Stimulated activated CD4-positive, alpha-beta T cell treated with anti-CD3 and anti-CD28 coated beads, Interleukin-1b, Interleukin-23, amount 100 ng/mL, for 24 hours (primary cell): ENCODE measurements around the gene NBAS.
"Not testable (repeated sequence)": the region's sequence is repeated elsewhere in the genome, so short reads cannot be mapped to it uniquely, and the experiment has no call there.

Source experiments
- DNase-seq, 4 experiments: peaks; one replicate each; pipeline ENCODE4 v3.0.0-alpha.2; 2020; ENCODE audit warnings: low read depth in 4 of 4, low spot score in 1 of 4

The NBAS gene

DNA sequence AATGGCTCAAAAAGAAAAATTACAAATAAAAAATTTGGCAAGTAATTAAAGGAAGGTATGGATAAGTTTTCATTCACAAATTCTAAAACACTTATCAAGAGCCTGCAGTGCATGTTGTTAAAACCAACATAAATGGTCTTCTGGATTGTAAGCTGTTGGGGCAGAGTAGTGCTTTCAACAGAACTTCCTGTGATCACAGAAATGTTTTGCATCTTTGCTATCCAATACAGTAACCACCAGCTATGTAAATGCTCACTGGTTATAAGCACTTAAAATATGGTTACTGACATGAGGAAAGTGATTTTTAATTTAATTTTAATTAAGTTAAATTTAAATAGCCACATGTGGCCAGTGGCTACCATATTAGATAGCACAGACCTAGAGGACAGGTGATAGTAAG lies 133.1 kb downstream of the NBAS start:
- DNase-seq, result no peak

GRCh38 chr2:15426606-15427005 lies 134.5 kb downstream of the NBAS start:
- no peak for DNase-seq

DNA sequence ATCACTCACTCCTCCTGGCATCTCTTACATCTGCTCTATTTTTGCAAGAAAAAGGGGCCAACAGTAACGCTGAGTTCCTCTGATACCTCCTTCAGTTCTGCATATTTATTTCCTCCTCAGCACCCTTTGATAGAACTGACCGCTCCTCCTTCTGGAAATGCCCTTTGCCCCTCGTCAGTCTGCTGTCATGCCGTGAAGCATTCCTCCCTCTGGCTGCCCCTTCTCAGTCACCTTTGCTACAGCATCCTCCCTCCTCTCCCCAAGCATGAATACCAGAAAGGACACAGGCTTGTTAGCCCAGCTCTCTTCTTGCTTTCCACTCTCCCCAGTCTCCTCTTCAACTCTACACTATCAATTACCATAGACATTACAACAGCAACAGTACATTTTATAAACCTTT lies 135.4 kb downstream of the NBAS start:
- DNase-seq, result no peak

DNA sequence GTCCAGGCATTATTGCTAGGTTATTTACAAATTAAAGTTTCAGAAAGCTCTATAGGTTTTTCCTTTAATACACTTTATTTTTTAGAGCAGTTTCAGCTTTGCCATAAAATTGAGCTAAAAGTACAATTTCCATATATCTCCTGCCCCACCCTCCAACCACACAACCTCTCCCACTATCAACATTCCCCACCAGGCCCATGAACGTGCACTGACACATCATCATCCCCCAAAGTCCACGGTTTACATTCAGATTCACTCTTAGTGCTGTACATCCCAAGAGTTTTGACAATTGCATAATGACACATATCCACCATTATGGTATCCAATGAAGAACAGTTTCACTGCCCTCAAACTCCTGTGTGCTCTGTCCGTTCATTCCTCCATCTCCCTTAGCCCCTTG lies 139.4 kb downstream of the NBAS start:
- DNase-seq, result no peak

DNA sequence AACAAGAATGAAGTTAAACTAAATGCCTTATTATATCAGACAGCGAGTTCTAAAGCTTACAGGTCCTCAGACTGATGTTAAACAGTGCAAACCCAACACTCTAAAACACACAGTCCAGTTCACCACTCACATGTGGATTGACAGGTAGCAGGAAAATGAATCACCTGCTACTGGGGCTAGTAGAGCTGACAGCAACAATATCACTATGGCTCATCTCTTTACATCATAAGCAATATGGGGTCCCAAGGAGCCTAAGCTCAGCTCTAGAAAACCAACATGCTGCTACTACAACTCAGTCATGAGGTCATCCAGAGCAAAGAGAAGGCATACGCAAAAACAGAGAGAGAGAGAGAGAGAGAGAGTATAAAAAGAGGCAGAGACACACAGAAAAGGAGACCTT lies 145.4 kb downstream of the NBAS start:
- no peak for DNase-seq

GRCh38 chr2:15412779-15413178 lies 148.4 kb downstream of the NBAS start:
- no peak for DNase-seq

DNA sequence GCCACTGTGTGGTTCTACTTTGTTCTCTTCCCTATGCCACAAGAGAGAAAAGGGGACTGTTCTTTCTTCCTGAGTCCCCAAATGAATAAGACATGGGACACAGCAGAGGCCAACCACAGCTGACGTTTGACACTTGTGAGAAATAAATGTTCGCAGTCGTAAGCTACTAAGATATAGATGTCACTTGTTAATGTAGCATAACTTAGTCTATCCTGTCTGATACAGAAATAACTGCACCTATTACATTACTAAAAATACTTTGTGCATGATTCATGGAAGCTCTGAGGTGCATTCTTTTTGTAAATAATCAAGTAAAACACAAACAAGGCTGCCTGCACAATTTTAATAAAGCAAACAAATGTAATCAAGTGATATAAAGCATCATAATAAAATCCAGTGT lies 148.8 kb downstream of the NBAS start:
- DNase-seq, result no peak

GRCh38 chr2:15410884-15411283 lies 150.2 kb downstream of the NBAS start:
- DNase-seq, result no peak

- DNase-seq, result no peak
Observed at GRCh38 chr2:15408759-15409158, 152.4 kb downstream of the NBAS start.

DNA sequence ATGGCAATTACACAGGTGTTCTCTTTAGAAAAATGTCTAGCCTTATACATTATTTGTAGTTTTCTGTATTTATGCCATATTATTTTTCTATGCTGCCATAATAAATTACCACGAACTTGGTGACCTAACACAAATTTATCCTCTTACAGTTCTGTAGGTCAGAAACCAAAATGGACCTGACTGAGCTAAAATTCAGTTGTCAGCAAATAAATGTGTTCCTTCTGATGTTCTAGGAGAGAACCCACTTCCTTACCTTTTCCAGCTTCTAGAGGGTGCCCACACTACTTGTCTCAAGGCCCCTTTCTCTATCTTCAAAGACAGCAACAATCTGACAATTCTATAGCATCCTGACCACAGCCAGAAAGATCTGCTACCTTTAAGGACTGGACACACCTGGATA lies 153.5 kb downstream of the NBAS start:
- DNase-seq, result no peak

GRCh38 chr2:15404511-15404910 lies 156.6 kb downstream of the NBAS start:
- DNase-seq, result not testable (repeated sequence)

DNA sequence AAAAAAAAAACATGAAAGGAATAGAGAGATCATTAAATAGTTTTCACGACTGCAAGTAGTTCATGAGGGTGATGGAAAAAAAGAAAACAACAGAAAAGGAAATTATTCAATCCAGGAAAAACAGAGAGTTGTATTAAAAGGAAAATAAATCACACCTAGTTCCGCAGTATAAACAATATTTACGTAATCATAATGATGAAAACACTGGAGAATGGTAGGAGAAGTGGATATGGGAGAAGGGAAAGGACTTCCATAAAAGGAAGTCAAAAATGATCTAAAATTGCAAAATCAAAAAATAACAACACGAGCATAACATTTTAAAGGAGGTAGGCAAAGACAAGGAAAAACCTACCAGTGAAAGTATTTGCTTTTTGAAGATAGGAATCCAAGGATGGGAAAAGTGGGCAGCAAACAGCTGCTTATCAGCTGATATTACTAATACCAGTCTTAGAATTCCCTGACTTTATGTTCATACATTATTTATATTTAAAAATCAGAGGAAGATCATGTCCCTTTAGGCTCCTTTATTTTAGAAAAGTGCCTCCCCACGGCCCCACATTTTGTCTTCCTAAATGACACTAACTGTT lies 160.8 kb downstream of the NBAS start:
- no peak for DNase-seq

DNA sequence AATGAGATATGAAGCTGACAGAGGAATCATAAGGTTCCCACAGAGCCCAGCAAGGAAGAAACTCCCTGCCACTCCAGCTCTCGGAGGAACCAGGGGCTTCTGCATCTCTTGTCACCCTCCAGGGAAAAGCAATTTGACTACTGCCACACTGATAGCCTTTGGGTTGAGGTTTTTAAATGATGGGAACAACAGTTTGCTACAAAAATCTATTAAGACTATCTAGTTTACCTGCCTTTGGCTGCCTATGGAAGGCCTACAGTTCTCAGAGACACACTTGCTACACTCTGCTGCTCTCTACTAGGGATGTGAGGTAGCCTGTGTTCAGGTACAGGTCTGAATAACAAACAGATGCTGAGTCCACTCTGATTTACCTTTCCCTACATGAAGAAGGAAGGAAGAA lies 161.9 kb downstream of the NBAS start:
- DNase-seq, result no peak

DNA sequence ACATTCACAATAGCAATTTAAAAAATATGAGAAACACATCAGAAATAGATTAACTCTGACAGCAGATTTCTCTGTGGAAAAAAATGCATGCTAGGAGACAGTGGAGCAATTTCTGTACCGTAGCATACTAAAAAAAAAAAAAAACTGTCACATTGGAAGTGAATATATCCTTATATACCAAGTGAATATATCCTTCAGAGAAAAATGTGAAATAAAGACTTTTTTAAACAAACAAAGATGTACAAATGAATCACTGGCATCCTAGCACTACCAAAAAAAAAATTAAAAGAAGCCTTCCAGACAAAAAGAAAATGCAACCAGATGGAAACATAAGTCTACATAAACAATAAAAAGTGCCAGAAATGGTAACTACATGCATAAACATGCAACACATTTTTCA lies 169.4 kb downstream of the NBAS start:
- DNase-seq, result no peak

- DNase-seq, result no peak
Observed at GRCh38 chr2:15389895-15390294, 171.2 kb downstream of the NBAS start.

DNA sequence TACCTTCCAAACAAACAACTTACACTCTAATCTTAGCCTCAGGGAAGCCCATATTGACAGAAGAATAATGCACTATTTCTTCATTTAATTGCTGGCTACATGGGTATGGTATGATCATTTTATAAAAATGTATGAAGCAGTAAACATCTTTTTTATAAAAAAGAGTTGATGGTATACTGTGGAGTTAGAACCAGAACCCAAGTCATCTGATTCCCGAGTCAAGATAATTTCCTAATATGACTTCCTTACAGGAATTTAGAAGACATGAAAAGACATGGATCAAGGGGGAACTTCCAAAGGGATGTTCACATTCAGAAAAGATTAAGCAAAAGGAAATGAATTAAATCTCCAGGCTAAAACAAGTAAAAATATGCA lies 171.8 kb downstream of the NBAS start:
- no peak for DNase-seq

DNA sequence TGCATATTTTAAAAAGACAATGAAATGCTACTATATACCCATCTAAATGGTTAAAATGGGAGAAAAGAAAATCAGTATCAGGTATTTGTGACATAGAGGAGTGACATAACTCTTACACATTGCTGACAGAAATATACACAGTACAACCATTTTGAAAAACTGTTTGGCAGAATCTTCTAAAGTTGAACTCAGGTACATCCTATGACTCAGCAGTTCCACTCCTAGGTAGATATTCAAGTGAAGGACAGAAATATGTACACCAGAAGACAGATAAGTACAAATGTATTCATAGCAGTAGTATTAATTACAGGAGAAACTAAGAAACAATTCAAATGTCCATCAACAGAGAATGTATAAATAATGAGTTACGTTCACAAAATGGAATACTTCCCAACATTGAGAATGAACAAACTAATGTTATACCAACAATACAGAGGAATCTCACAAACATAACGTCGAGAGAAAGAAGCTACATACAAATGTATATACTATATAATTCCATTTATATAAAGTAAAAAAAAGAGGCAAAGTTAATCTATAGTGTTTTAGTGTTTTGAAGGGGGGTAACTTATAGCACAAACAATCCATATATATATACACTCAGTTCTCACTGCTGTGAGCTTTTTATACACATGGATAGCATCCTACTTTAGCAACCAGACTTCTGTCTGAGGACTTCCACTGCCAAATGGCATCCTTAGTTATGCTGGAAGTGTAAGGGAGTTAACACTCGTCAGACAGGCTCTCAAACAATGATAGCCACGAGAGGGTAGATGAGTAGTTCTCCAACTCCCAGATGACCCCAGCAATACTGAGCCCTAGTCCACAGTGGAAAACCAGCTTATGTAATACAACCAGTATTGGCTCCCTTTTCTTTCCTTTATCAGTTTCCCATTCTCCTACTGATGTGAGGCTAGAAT lies 172.5 kb downstream of the NBAS start:
- no peak for DNase-seq

- no peak for DNase-seq
Observed at GRCh38 chr2:15385184-15385583, 175.9 kb downstream of the NBAS start.

DNA sequence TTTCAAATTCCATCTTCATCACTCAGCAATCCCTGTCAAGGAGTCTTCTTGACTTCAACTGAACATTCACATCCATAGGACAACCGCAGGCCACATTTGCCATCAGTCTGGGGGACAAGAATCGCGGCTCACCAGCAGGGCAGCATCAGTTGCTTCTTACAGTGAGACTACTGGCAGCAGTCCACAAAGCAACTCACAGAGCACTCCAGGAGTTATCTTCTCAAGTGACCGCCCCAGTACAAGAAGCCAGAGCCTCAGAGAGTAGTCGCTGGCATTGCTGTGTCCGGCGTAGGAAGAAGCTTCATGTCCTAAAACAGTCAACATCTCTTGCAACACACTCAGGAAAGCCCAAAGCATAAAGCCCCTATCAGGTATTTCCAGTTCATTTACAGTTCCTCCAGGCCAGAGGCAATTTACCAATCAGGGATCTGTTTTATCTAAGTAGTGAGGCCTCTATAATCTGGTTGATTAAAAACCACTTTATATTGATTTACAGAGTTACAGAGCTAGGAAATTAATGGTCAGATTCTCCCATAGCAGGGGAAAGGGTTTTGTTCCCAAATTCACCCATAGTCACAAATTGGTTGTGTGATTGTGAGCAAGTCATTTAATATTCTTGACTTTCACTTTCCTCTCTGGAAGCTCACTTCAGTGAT lies 177.3 kb downstream of the NBAS start:
- no peak for DNase-seq

GRCh38 chr2:15378148-15378908 lies 182.8 kb downstream of the NBAS start:
- DNase-seq, result no peak

- no peak for DNase-seq
Observed at GRCh38 chr2:15377202-15377601, 183.9 kb downstream of the NBAS start.

DNA sequence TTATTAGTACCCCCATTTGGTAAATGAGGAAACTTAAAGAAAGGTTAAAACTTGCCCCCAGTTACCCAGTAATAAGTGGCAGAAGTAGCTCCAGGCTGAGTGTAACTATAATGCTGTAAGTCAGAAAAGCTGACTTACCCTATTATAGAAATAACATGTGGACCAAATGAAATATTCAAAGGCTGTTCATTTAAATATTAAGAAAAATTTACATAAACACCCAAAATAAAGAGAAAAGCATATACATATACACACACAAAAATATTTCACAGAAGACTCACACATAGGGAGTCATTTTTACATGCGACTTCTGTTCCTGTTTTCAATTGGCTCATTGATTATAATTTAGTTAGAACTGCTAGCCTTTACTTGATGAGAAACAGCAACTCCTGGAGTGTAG lies 189.1 kb downstream of the NBAS start:
- DNase-seq, result no peak
